ENCODE measurements around the gene ATP5PB.

GRCh38 chr1:111446967-111447892, 2.0 kb upstream of the ATP5PB start:
- TF ChIP-seq, protein P1, sequence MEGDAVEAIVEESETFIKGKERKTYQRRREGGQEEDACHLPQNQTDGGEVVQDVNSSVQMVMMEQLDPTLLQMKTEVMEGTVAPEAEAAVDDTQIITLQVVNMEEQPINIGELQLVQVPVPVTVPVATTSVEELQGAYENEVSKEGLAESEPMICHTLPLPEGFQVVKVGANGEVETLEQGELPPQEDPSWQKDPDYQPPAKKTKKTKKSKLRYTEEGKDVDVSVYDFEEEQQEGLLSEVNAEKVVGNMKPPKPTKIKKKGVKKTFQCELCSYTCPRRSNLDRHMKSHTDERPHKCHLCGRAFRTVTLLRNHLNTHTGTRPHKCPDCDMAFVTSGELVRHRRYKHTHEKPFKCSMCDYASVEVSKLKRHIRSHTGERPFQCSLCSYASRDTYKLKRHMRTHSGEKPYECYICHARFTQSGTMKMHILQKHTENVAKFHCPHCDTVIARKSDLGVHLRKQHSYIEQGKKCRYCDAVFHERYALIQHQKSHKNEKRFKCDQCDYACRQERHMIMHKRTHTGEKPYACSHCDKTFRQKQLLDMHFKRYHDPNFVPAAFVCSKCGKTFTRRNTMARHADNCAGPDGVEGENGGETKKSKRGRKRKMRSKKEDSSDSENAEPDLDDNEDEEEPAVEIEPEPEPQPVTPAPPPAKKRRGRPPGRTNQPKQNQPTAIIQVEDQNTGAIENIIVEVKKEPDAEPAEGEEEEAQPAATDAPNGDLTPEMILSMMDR (IDR thresholded peaks at IDR 0.05; ENCODE audit: low read depth, low read length) = no peak
- no peak for TF ChIP-seq MAX (IDR thresholded peaks at IDR 0.05; ENCODE audit: low read depth, low read length)
- TF ChIP-seq POLR2A (IDR thresholded peaks at IDR 0.05; ENCODE audit: extremely low read depth, insufficient read length) = no peak

Measured in NB4 (cell line).